ENCODE results near the gene FHOD1. TPM values are rescaled to one million over a fixed set of nuclear protein-coding genes. Genes with fewer than 3 reads are reported as not detected.

Gene FHOD1
- total and polyA plus RNA-seq, 2 of the 4 experiments (the other 2 are of a cell fraction) = 13.8 to 64.0 TPM

DNA sequence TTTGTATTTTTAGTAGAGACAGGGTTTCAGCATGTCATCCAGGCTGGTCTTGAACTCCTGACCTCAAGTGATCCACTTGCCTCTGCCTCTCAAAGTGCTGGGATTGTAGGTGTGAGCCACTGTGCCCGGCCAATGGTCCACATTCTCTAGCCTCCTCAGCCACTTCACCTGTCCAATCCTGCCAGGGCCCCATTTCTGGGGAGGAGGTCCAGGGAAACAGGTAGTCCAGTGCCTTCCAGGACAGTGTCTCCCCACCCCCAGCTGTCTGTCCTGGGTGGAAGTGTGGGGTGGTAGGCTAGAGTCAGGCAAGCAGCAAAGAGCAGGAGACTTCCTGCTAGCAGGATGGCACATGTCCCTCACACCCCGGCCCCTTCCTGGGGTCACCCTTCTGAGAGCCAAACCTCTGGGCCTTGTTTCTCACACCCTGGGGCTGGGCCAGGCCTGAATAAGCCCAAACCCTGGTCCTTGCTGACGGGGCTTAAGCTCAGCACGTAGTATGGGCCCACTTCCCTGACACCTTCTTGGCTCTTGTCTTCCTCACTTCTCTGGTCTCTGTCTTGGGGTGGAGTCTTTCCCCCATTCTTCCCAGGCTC, 5.0 kb downstream of the FHOD1 start:
- H2BK20ac ChIP-seq (ENCODE audit: low read depth, low read length) = peak overlapping the region; percentile 89
- H3K56ac ChIP-seq (ENCODE audit: extremely low read depth, insufficient read depth, low read length) = 0 out of 2 replicates have a peak overlapping the region, but pooled peaks have one; percentile 1
- intact Hi-C loops (cut with micrococcal nuclease) = no loop called here
- peaks cover 38 to 84% of the 10 kb centered on the region in 2 experiments; a peak in 3 of 4 replicates for H3K79me1 ChIP-seq (ENCODE audit: low read depth in 1 of 2, low read length in 2 of 2)
- no peak overlapping the region for H2AFZ ChIP-seq (replicated peaks; ENCODE audit: low read length, poor library complexity)
- TF ChIP-seq SMC3 (IDR thresholded peaks at IDR 0.05; ENCODE audit: low read depth, low read length) (no peak), FOS (IDR thresholded peaks at IDR 0.05; ENCODE audit: low read depth, low read length) (no peak), RAD21 (IDR thresholded peaks at IDR 0.05; ENCODE audit: low read length) (no peak), MAFK (IDR thresholded peaks at IDR 0.05; ENCODE audit: low read depth, low read length) (no peak), USF2 (IDR thresholded peaks at IDR 0.05; ENCODE audit: low read depth, low read length) (no peak), RCOR1 (IDR thresholded peaks at IDR 0.05; ENCODE audit: insufficient replicate concordance, low read length) (no peak), CHD1 (IDR thresholded peaks at IDR 0.05; ENCODE audit: low read depth, low read length) (no peak), POLR2A (IDR thresholded peaks at IDR 0.05; ENCODE audit: low read depth, low read length) (no peak), MAZ (IDR thresholded peaks at IDR 0.05; ENCODE audit: borderline replicate concordance, low read depth, low read length) (no peak), CTCF (conservative IDR thresholded peaks at IDR 0.05; ENCODE audit: low read depth, low read length) (no peak), RFX5 (IDR thresholded peaks at IDR 0.05; ENCODE audit: low read depth, low read length) (no peak), CEBPB (IDR thresholded peaks at IDR 0.05; ENCODE audit: low read depth, low read length) (no peak), NFE2L2 (IDR thresholded peaks at IDR 0.05; ENCODE audit: low read depth, low read length) (no peak), BHLHE40 (IDR thresholded peaks at IDR 0.05; ENCODE audit: low read depth, low read length) (no peak)
- TF ChIP-seq, protein P1, sequence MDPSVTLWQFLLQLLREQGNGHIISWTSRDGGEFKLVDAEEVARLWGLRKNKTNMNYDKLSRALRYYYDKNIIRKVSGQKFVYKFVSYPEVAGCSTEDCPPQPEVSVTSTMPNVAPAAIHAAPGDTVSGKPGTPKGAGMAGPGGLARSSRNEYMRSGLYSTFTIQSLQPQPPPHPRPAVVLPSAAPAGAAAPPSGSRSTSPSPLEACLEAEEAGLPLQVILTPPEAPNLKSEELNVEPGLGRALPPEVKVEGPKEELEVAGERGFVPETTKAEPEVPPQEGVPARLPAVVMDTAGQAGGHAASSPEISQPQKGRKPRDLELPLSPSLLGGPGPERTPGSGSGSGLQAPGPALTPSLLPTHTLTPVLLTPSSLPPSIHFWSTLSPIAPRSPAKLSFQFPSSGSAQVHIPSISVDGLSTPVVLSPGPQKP (IDR thresholded peaks at IDR 0.05; ENCODE audit: borderline replicate concordance, low read depth, low read length) = no peak
- H3K4me1 ChIP-seq (ENCODE audit: control insufficient read depth, insufficient read depth, low read length) = peaks cover 44% of the 10 kb centered on the region
- ChIA-PET POLR2A (ENCODE audit: unreplicated experiment) (no interaction called here), CTCF (interaction anchor here (0.5 kb wide), 1 partner anchor 31 kb away, joined by 3 read pairs; no protein-coding TSS in a partner anchor)
- peak overlapping the region; percentile 95; the same call in 2 of the 3 replicates for H2BK15ac ChIP-seq (ENCODE audit: low read depth, low read length)
- peak overlapping the region; percentile 98 for H3K4ac ChIP-seq (ENCODE audit: low read depth, low read length)
- no peak overlapping the region for H3K9ac ChIP-seq (ENCODE audit: low read depth, low read length)
- H3K36me3 ChIP-seq (ENCODE audit: control insufficient read depth, insufficient read depth, low read length) = peaks cover 20% of the 10 kb centered on the region
- H2BK120ac ChIP-seq (ENCODE audit: low read depth, low read length) = peak overlapping the region; percentile 98
- H4K5ac ChIP-seq (ENCODE audit: low read depth, low read length) = peak overlapping the region; percentile 68
- no CpG with 5 or more reads among the region's 4 CpGs for WGBS, 2 experiments (ENCODE audit: extremely low coverage in 2 of 2, insufficient read length in 1 of 2)
- in situ Hi-C loops (cut with MboI; ENCODE audit: low sequenced_read_pairs) = no loop called here
- peak overlapping the region; percentile 44 for H3K18ac ChIP-seq (ENCODE audit: low read depth, low read length)
- H4K91ac ChIP-seq (ENCODE audit: insufficient read depth, low read depth, low read length) = peak overlapping the region; percentile 95
- H3K27ac ChIP-seq (ENCODE audit: insufficient read depth, low read length) = peak overlapping the region; percentile 80
- peak overlapping the region; percentile 80 for H3K14ac ChIP-seq (replicated peaks; ENCODE audit: low read depth, low read length)
- peaks cover 42% of the 10 kb centered on the region for H3K9me1 ChIP-seq (ENCODE audit: insufficient read depth, low read length)
- no peak overlapping the region for H3K4me2 ChIP-seq (ENCODE audit: low read depth, low read length)
- no peak for DNase-seq
- no peaks in the 10 kb centered on the region for H3K27me3 ChIP-seq (ENCODE audit: control insufficient read depth, insufficient read depth, low read length)
- no peaks in the 10 kb centered on the region; the same call in none of the 2 replicates for H4K20me1 ChIP-seq (ENCODE audit: insufficient read depth, low read length)
- ATAC-seq (ENCODE audit: low read depth) = no peak
- dilution Hi-C loops (cut with HindIII; ENCODE audit: low sequenced_read_pairs, unreplicated experiment) = no loop called here
- peak overlapping the region; percentile 44 to 94 for H4K8ac ChIP-seq (ENCODE audit: low read depth in 2 of 2, low read length in 2 of 2)
- H2AK5ac ChIP-seq (ENCODE audit: low read depth, low read length) = peak overlapping the region; percentile 99
- peak overlapping the region; percentile 85 for H3K23ac ChIP-seq (ENCODE audit: low read depth, low read length)
- peak overlapping the region; percentile 83 for H2AK9ac ChIP-seq (replicated peaks; ENCODE audit: low read depth, low read length, poor library complexity)
- H2BK5ac ChIP-seq (ENCODE audit: low read depth, low read length, poor library complexity, severe bottlenecking) = peak overlapping the region; percentile 93
- H3K9me3 ChIP-seq (ENCODE audit: control insufficient read depth, insufficient read depth, low read length) = no peaks in the 10 kb centered on the region
- H3K4me3 ChIP-seq (ENCODE audit: insufficient read depth, low read depth, low read length) = no peak overlapping the region
- BruUV-seq (replicated peaks) = no TSS peak
